Measurements from ENCODE around the gene CA9. TPM values are rescaled to one million over a fixed set of nuclear protein-coding genes. Genes with fewer than 3 reads are reported as not detected.

CA9 gene
- total RNA-seq, 1 donor from 2014 or later, result 0.64 TPM

DNA sequence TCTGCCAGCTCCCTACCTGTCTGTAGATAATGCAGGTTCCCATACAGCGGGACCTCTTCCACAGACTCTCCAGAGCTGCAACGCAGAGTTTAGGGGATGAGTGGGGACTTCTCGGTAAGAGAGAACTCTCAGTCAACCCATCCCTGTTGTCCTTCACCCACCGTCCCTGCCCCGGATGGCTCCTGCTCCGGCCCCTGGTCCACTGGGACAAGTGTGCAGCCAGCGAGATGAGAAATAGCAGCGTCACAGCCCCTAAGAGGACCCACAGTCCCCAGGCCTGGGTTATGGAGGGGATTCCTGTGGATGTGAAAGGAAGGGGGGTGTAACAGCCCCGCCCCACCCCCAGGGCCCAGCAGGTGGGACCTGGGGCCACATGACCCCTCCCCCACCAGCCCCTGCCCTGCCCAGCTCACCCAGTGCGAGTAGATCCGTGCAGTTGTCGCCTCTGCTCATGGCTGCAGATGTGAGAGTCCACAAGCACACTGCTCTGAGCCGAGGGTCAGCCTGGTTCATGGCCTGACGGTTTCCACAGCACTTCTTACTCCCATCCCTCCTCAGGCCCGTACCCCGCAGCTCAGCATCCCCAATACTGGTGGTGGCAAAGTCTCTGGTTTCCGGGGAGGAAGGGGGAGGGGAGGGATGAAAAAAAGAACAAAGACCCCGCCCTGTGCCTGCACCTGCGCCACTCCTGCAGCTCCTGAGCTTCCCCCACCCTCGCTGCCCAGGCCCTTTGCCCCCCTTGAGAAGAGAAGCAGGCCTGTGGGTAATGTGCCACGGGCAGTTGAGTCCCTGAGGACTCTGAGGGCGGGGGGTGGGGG is 23.2 kb upstream of the CA9 start, which contains the start of gene SIT1:
SIT1 (minus strand) TSS at position 591 of the 818 bp plus-strand sequence; CDS start at position 513, 78 bp downstream.
- no peak for DNase-seq
- ATAC-seq, result no peak
- intact Hi-C loops (cut with micrococcal nuclease), result no loop called here

DNA sequence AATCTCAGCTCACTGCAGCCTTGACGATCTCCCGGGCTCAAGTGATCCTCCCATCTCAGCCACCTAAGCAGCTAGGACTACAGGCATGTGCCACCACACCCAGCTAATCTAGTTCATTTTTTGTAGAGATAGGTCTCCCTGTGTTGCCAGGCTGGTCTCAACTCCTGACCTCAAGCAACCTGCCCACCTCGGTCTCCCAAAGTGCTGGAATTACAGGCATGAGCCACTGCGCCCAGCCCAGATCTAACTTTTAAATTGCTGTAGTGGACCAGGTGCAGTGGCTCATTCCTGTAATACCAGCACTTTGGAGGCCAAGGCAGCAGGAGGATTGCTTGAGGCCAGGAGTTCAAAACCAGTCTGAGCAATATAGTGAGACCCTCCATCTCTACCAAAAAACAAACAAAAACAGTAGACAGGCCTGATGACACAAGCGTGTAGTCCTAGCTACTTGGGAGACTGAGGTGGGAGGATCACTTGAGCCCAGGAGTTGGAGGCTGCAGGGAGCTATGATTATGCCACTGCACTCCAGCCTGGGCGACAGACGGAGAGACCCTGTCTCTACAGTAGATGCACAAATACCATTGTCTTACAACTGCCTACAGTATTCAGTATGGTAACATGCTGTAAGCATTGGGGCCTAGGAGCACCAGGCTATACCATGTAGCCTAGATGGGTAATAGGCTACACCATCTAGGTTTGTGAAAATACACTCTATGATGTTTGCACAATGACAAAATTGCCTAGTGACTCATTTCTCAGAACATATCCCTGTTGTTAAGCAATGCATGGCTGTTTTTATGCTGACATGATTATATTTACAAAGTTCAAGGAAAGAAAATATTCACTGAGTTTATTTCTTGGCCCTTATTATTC is 21.5 kb upstream of the CA9 start:
- intact Hi-C loops (cut with micrococcal nuclease), result no loop called here
- ATAC-seq (no peak), DNase-seq (no peak)

DNA sequence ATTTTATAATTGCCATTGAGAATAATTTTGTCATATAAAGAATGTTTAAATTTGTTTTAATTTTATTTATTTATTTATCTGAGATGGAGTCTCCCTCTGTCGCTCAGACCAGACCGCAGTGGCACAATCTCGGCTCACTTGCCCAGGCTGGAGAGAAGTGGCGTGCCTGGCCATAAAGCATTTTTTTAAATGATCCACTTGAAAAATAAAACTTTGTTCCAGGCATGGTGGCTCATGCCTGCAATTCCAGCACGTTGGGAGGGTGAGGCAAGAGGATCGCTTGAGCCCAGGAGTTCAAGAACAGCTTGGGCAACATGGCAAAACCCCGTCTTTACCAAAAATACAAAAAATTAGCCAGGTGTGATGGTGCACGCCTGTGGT is 20.9 kb upstream of the CA9 start:
- intact Hi-C loops (cut with micrococcal nuclease), result no loop called here
- ATAC-seq (no peak), DNase-seq (no peak)

DNA sequence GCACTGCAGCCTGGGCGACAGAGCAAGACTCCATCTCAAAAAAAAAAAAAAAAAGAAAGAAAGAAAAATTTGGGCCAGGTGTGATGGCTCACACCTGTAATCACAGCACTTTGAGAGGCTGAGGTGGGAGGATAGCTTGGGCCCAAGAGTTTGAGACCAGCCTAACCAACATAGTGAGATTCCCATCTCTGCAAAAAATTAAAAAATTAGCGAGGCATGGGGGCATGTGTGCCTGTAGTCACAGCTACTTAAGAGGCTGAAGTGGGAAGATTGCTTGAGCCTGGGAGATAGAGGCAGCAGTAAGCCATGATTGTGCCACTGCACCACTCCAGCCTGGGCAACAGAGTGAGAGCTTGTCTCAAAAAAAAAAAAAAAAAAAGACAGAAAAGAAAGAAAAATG is 20.1 kb upstream of the CA9 start:
- intact Hi-C loops (cut with micrococcal nuclease), result no loop called here
- ATAC-seq (no peak), DNase-seq (no peak)

DNA sequence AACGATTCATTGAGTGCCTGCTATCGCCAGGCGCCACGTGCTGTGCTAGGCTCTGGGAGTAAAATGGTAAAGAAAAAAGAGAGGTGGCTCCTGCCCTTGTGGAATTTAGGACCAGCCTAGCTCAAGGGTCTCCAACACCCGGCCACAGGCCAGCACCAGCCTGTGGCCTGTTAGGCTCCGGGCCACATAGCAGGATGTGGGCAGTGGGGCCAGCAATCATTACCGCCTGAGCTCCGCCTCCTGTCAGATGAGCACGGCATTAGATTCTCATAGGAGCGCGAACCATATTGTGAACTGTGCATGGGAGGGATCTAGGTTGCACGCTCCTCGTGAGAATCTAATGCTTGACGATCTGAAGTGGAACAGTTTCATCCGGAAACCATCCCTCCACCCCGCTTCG is 17.4 kb upstream of the CA9 start:
- ATAC-seq (no peak), DNase-seq (no peak)
- intact Hi-C loops (cut with micrococcal nuclease), result no loop called here

DNA sequence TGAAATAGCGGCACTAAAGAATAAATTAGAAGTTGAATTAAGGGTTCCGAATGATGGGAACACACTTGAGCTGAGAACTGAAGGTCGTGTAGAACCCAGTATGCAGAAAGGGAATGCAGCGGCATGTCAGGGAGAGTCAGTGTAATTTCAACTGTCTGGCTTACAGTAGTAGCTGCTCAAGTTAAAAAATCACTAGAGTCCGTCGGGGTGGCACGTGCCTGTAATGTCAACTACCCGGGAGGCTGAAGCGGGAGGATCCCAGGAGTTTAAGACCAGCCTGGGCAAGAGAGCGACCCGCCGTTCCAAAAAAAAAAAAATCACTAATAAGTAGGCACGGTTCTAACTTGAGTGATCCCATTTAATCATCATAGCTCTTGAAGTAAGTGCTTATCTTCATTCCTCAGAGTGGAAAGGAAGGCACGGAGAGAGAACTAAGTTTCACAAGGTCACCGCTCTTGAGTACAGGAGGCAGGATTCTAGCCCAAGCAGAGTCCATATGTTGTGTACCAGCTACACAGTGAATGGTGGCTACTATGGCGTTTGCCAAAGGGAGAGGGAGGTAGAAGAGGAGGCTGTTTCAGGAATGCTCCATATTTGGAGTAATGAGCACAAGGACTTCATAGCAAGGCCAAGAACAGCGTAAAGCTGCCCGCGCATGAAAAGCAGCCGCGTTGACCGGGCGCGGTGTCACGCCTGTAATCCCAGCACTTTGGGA is 16.7 kb upstream of the CA9 start:
- peak; percentile 5 for ATAC-seq
- DNase-seq, result no peak
- intact Hi-C loops (cut with micrococcal nuclease), result no loop called here

DNA sequence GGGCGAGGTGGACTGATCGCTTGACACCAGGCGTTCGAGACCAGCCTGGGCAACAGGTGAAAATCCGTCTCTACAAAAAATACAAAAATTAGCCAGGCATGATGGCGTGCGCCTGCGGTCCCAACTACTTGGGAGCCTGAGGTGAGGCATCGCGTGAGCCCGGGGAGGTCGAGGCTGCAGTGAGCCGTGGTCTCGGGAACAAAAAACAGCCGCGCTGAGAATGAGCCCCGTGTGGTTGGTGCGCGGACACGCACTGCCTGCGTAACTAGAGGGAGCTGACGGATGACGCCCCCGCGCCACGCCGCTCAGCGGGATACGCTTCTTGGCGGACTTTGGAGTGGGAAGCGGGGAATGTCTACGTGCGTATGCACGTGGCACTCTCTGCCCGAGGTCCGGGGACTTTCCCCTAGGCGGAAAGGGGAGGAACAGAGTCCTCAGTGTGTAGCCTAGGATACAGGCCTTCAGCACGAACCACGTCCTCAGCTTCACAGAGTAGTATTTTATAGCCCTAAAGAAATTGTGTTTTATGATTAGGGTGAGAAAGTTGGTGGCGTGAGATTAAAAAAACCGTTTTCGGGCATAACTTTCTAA is 16.1 kb upstream of the CA9 start, which contains the start of gene RMRP:
RMRP (minus strand) TSS at position 474 of the 591 bp plus-strand sequence.
- ATAC-seq, result peak; percentile 93
- peak; percentile 97 for DNase-seq
- intact Hi-C loops (cut with micrococcal nuclease), result no loop called here

DNA sequence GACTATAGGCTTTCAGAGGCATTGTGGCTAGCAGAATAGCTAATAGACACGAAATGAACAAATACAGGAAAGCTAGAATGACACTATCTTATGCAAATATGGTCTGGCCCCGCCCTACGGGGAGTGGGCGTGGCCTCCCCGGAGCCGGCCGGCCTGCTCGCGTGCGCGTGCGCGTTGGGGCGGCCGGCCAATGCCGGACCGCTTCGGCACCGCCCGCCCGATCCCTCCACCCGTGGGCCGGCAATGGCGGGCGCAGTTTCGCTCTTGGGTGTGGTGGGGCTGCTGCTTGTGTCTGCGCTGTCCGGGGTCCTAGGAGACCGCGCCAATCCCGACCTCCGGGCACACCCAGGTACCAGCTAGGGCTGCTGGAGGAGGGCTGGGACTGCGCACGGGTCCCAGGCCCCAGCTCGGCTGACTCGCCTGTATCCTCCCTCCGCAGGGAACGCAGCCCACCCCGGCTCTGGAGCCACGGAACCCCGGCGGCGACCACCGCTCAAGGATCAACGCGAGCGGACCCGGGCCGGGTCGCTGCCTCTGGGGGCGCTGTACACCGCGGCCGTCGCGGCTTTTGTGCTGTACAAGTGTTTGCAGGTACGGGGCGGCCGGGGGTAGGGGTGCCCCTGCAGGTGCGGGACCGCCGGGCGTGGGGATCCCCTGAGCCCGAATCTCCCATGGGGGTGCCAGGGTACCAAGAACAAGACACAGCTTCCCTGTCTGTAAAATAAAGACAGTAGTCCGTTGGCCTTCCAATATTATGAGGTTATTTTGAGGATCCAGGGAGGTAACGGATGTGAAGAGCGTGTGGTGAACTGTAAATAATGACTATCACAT is 15.4 kb upstream of the CA9 start, which contains the start of gene CCDC107:
CCDC107 (plus strand) TSS at position 156 of the 831 bp plus-strand sequence; CDS start at position 244, 88 bp downstream.
- intact Hi-C loops (cut with micrococcal nuclease), result no loop called here
- ATAC-seq (peak; percentile 83), DNase-seq (peak; percentile 93)

DNA sequence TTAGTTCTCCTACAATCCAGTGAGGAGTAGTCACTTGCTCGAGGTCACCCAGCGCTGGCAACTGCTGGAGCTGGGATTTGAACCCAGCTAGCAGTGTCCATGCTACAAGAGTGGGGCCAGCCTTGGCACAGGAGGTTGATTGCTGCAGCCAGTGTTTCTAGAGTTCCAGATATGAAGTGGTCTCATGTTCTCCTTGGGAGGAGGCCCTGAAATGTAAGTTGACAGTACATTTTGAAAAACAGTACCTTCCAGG is 14.8 kb upstream of the CA9 start:
- ATAC-seq (peak; percentile 7), DNase-seq (peak; percentile 61)
- intact Hi-C loops (cut with micrococcal nuclease), result no loop called here

DNA sequence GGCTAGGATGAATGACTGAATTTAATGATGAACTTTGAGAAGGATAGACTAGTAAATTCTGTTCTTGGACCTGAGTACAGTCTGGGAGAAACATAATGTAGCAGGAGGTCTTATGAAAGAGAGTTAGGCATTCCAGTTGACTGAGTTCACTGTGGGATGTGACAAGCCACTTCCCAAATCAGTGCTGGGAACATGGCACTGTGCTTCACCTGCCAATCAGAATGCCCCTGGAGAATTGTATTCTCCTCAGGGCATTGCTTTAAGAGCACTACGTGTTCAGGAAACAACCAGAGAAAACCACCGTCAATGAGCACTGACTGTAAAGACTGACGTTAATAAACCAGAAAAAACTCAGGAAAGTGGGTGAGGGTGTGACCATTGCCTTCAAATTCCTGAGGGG is 14.4 kb upstream of the CA9 start:
- DNase-seq (no peak), ATAC-seq (peak; percentile 28)
- intact Hi-C loops (cut with micrococcal nuclease), result no loop called here

DNA sequence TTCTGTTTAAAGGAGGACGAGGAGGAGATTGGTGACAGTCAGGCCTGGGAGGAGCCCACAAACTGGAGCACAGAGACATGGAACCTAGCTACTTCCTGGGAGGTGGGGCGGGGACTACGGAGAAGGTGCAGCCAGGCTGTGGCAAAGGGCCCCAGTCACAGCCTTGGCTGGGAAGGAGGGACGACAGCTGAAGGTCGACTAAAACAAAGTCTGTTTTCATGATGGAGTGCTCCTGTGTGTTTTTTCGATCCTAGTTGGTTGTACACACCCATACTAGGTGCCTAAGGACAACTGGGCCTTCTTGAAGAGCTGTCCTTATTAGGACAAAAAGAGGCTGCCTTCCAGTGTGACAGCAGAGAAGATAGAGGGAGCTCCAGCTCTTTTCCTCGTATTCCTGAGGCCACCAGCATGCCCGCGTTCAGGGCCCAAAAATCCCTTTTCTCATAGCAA is 12.7 kb upstream of the CA9 start:
- DNase-seq (no peak), ATAC-seq (no peak)
- intact Hi-C loops (cut with micrococcal nuclease), result no loop called here

DNA sequence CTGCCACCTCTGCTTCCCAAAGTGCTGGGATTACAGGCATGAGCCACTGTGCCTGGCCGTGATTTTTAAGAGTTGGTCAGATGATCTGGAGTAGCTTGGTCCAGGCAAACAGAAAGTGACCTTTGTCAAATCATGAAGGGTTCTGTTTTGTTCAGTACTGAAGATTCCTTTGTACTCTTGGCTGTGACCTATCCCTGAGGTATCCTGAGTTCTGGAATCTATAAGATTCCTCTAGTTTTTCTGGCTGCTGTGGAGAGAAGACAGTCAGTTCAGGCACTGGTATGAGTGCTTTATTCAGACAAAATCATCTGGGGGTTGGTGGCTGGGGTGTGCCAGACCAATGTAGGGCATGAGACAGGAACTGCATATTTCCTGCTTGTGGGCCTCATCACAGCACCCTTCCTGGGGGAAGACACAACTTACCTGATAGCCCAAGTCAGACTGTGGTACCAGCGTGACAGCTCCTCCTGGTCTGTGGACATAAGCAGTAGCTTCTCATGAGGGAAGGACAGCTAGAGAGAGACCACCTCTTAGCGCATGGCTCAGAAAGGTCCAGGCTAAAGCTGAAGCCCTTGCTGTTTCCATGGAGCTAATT is 11.9 kb upstream of the CA9 start:
- DNase-seq (no peak), ATAC-seq (no peak)
- intact Hi-C loops (cut with micrococcal nuclease), result no loop called here

DNA sequence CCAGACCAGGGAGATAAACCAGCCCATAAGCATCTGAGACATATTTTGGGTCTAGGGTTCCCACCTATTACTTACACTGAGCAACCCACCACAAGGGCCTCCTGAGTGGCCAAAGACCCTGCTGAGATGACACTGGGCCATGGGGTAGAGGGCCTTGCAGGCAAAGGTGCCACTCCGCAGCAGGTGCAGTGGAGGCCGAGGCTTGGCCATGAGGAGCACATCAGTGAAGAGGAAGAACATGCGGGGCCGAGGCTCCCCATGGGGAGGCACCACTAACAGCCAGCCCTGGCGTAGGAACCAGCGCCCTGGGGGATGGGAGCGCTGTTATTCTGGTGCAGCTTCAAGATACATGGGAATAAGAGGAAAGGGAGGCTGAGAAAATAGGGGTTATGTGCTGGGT is 11.3 kb upstream of the CA9 start:
- ATAC-seq (no peak), DNase-seq (no peak)
- intact Hi-C loops (cut with micrococcal nuclease), result no loop called here

DNA sequence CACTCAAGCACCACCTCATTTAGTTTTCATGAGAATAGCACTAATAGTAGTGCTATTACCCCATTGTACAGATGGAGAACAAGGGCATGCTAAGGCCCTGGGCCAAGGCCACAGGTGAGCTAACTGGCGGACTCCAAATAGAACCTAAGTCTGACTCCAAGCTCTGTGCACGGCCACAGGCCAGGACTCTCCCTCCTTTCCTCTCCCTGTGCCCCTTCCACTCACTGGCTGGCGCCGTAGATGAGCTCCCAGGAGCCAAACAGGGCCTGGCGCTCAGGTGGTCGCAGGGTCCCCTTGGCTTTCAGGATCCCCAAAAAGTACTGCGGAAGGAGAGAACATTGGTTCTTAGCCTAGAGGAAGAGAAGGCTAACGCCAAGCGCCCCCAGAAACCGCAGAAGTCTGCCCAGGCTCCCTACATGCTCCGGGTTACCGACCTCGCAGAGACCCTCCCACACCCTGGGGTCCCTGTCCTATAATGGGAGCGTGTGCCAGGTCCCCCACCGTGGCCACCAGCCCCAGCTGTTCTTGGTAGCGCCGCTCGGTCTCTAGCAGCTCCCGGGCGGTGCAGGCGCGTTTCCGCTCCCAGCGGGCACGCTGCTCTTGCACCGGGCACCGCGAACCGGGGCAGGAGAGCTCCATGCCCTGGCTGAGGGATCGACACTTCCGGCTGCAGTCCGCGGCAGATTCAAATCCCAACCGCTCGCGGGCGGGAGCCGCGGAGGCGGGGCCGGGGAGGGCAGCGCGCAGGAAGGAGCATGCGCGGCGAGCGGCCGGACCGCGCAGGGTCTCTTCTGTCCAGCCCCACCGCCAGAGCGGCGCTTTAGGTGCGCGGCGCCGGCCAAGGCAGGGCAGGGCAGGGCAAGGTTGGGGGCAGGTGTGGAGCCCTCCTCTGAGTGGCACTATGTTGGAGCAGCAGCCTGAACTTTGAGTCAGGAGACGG is 8.9 kb upstream of the CA9 start, which contains the start of gene ARHGEF39:
ARHGEF39 (minus strand) TSS at position 665 of the 940 bp plus-strand sequence; CDS start at position 639, 26 bp downstream.
- DNase-seq (peak; percentile 90), ATAC-seq (peak; percentile 84)
- intact Hi-C loops (cut with micrococcal nuclease), result no loop called here

DNA sequence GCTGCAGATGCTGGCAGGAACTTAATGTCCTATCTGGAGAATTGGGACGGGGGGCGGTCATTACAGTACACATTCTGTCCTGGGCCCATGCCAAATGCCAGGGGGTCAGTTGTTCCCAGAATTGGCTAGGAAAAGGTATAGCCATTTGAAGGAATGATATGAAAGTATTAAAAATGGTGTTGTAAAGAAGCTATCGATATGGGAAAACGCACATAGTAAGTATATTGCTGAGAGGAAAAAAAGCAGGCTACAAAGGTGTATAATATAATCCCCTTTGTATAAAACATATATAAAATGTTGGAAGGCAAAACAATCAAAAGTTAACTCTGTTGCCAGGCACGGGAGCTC is 8.3 kb upstream of the CA9 start:
- ATAC-seq (no peak), DNase-seq (no peak)
- intact Hi-C loops (cut with micrococcal nuclease), result no loop called here

DNA sequence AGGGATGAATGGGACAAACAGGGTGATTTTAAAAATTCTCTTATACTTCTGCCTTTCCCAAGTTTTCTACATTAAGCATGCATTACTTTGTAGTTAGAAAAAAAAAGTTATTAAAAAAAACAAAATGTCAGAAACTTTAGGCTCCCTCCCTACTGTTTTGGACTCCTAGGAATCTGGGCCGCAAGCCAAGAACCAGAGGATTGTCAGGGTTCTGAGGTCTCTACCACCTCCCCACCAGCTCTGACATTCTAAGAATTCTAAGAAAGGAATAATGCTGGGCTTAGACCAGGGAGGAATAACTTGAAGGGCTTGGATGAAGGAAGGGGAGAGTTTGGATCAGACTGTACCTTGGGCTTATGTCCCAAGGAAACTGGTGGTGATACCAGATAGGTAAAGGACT is 7.7 kb upstream of the CA9 start:
- no peak for ATAC-seq

DNA sequence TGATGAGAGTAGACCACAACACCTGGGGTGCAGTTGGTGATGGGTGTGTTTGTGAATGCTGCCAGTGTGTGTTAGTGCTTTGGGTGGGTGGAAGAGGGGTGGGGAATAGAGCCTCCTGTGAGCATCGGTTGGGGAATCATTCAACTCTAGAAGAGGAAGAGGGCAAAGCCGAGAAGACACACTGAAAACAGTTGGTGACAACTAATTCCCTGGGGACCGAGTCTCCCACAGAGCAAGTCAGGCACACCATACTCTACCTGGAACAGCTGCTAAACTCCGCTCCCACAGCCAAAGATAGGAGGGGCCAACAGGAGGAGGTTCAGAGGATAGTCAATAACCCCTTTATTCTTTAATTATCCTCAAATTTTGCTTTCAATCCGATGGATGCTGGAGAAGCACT is 7.2 kb upstream of the CA9 start:
- no peak for DNase-seq
- ATAC-seq, result no peak
- intact Hi-C loops (cut with micrococcal nuclease), result no loop called here

More for the DNA sequence above, 7.7 kb upstream of the CA9 start:
- intact Hi-C loops (cut with micrococcal nuclease), result no loop called here
- no peak for DNase-seq
